ENCODE data around the gene SORCS2.

The SORCS2 gene

DNA sequence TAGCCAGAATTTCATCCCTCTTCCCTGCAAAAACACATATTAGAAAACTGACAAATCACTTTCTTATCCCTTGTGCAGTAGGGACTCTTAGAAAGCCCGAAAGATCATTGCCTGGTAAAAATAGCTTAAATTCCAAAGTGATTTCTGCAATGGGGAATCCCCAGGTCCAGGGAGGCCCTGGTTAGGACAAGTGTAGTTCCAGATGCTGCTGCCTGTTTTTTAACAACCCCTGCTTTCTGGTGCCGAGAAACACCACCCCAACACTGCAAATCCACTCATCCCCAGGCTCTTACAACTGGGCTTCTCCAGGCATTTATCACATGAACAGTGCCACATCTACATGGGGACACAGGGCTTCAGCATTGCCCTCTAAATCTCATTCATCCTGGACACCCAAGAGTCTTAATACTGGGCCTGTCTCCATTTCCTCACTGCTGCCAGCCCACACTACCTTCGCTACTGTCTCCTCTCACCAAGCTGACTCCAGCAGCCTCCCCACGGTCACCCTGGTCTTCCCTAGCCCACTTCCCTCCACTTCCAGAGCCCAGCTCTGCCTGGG, 354.6 kb downstream of the SORCS2 start:
- Histone ChIP-seq H2AFZ (ENCODE audit: low read depth, low read length) (no peak overlapping the region), H3K27ac (ENCODE audit: low read length) (no peak overlapping the region), H3K4me2 (ENCODE audit: low read length) (no peak overlapping the region), H3K4me1 (ENCODE audit: low read length) (no peaks in the 10 kb centered on the region), H3K9me3 (ENCODE audit: insufficient read depth, low read length) (no peaks in the 10 kb centered on the region; the same call in 1 of the 2 replicates), H3K9ac (ENCODE audit: low read length) (no peak overlapping the region), H3K36me3 (replicated peaks; ENCODE audit: low read depth, low read length) (no peaks in the 10 kb centered on the region), H3K27me3 (ENCODE audit: low read depth, low read length) (no peaks in the 10 kb centered on the region), H3K79me2 (ENCODE audit: low read length) (no peaks in the 10 kb centered on the region), H3K4me3 (ENCODE audit: low read length) (no peak overlapping the region), H4K20me1 (ENCODE audit: insufficient read depth, low read length) (no peaks in the 10 kb centered on the region)
- TF ChIP-seq, protein P1, sequence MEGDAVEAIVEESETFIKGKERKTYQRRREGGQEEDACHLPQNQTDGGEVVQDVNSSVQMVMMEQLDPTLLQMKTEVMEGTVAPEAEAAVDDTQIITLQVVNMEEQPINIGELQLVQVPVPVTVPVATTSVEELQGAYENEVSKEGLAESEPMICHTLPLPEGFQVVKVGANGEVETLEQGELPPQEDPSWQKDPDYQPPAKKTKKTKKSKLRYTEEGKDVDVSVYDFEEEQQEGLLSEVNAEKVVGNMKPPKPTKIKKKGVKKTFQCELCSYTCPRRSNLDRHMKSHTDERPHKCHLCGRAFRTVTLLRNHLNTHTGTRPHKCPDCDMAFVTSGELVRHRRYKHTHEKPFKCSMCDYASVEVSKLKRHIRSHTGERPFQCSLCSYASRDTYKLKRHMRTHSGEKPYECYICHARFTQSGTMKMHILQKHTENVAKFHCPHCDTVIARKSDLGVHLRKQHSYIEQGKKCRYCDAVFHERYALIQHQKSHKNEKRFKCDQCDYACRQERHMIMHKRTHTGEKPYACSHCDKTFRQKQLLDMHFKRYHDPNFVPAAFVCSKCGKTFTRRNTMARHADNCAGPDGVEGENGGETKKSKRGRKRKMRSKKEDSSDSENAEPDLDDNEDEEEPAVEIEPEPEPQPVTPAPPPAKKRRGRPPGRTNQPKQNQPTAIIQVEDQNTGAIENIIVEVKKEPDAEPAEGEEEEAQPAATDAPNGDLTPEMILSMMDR (IDR thresholded peaks at IDR 0.05; ENCODE audit: low read depth, low read length) = no peak
- TF ChIP-seq EZH2phosphoT487 (IDR thresholded peaks at IDR 0.05; ENCODE audit: low read depth) = no peak

DNA sequence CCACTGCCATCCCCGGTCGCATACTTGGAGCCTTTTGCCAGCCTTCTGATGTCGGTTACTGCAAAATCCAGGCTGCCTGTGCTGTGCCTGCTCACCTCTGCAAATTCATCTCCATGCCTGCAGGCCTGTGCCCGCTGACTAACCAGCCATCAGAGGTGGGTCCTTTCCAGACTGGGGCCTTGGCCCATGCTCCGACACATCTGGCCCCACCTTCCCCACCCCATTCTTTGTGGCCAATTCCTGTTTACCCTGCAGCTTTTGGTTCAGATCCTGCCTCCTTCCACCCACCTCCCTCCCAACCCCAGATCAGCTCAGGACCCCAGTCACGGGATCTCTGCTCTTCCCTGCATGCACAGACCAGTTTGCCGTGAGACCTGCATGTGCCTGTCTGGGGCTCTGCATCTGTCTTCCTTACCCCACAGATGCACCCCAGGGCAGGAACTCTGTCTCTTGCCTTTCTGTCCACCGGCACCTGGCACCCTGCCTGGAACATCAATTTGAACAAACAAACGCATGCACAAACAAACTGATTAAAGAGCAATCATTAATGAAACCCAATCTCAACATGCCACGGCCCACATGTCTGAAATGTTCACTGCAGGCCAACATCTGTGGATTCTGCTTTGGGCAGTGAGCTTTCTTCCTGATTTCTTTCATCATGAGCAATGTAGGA, 355.2 kb downstream of the SORCS2 start:
- Histone ChIP-seq H2AFZ (ENCODE audit: low read depth, low read length) (no peak overlapping the region), H3K4me2 (ENCODE audit: low read length) (no peak overlapping the region), H3K79me2 (ENCODE audit: low read length) (no peaks in the 10 kb centered on the region), H3K4me1 (ENCODE audit: low read length) (no peaks in the 10 kb centered on the region), H3K9ac (ENCODE audit: low read length) (no peak overlapping the region), H3K9me3 (ENCODE audit: insufficient read depth, low read length) (peaks cover 3% of the 10 kb centered on the region; the same call in 1 of the 2 replicates), H3K36me3 (replicated peaks; ENCODE audit: low read depth, low read length) (no peaks in the 10 kb centered on the region), H3K27ac (ENCODE audit: low read length) (no peak overlapping the region), H3K4me3 (ENCODE audit: low read length) (no peak overlapping the region), H3K27me3 (ENCODE audit: low read depth, low read length) (no peaks in the 10 kb centered on the region), H4K20me1 (ENCODE audit: insufficient read depth, low read length) (no peaks in the 10 kb centered on the region)
- TF ChIP-seq, protein P1 (IDR thresholded peaks at IDR 0.05; ENCODE audit: low read depth, low read length) = no peak
- no peak for TF ChIP-seq EZH2phosphoT487 (IDR thresholded peaks at IDR 0.05; ENCODE audit: low read depth)

GRCh38 chr4:7549866-7550265, 357.5 kb downstream of the SORCS2 start:
- no peaks in the 10 kb centered on the region for H3K36me3 ChIP-seq (replicated peaks; ENCODE audit: low read depth, low read length)
- H3K4me2 ChIP-seq (ENCODE audit: low read length) = no peak overlapping the region

DNA sequence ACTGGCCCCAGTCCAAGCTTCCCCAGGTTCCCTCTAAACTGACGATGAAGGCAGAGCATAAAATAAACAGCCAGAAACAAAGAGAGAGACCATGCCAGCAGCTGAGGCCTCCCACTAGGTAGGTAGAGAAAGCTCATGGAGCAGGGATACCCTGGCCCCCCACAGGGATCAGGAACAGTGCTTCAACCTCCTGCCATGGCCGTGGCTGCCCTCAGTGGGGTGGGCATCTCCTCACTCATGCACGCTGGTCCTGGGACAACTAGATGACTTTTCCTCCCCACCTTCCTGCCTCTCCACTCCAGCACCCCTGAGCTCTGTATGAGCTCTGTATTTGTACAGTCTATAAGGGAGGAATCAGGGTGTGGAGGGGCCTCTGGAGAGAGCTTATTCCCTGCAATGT, 360.1 kb downstream of the SORCS2 start:
- no peak overlapping the region for H3K4me2 ChIP-seq (ENCODE audit: low read length)
- no peaks in the 10 kb centered on the region for H4K20me1 ChIP-seq (ENCODE audit: insufficient read depth, low read length)
- no peak overlapping the region for H2AFZ ChIP-seq (ENCODE audit: low read depth, low read length)
- H3K27ac ChIP-seq (ENCODE audit: low read length) = no peak overlapping the region
- H3K9me3 ChIP-seq (ENCODE audit: insufficient read depth, low read length) = peaks cover 7% of the 10 kb centered on the region; the same call in 1 of the 2 replicates
- no peak overlapping the region for H3K4me3 ChIP-seq (ENCODE audit: low read length)
- no peaks in the 10 kb centered on the region for H3K36me3 ChIP-seq (replicated peaks; ENCODE audit: low read depth, low read length)
- no peak overlapping the region for H3K9ac ChIP-seq (ENCODE audit: low read length)
- no peaks in the 10 kb centered on the region for H3K79me2 ChIP-seq (ENCODE audit: low read length)
- TF ChIP-seq EZH2phosphoT487 (IDR thresholded peaks at IDR 0.05; ENCODE audit: low read depth) = no peak
- TF ChIP-seq, protein P1 (IDR thresholded peaks at IDR 0.05; ENCODE audit: low read depth, low read length) = no peak
- no peaks in the 10 kb centered on the region for H3K27me3 ChIP-seq (ENCODE audit: low read depth, low read length)
- no peaks in the 10 kb centered on the region for H3K4me1 ChIP-seq (ENCODE audit: low read length)

More at GRCh38 chr4:7549866-7550265, 357.5 kb downstream of the SORCS2 start:
- TF ChIP-seq, protein P1 (IDR thresholded peaks at IDR 0.05; ENCODE audit: low read depth, low read length) = no peak
- no peak for TF ChIP-seq EZH2phosphoT487 (IDR thresholded peaks at IDR 0.05; ENCODE audit: low read depth)
- Histone ChIP-seq H3K4me3 (ENCODE audit: low read length) (no peak overlapping the region), H3K79me2 (ENCODE audit: low read length) (no peaks in the 10 kb centered on the region), H3K9me3 (ENCODE audit: insufficient read depth, low read length) (peaks cover 7% of the 10 kb centered on the region; the same call in 1 of the 2 replicates), H3K27ac (ENCODE audit: low read length) (no peak overlapping the region), H4K20me1 (ENCODE audit: insufficient read depth, low read length) (no peaks in the 10 kb centered on the region), H3K27me3 (ENCODE audit: low read depth, low read length) (no peaks in the 10 kb centered on the region), H2AFZ (ENCODE audit: low read depth, low read length) (no peak overlapping the region), H3K9ac (ENCODE audit: low read length) (no peak overlapping the region), H3K4me1 (ENCODE audit: low read length) (no peaks in the 10 kb centered on the region)
